Vagina (tissue), 2 donors: Measurements from ENCODE around the gene MCRS1. TPM values are rescaled to one million over a fixed set of nuclear protein-coding genes. Genes with fewer than 3 reads are reported as not detected.
"Not testable (repeated sequence)": the region's sequence is repeated elsewhere in the genome, so short reads cannot be mapped to it uniquely, and the experiment has no call there.

Experiments
- DNase-seq, 2 donors: peaks; one replicate each; pipeline ENCODE4 v3.0.0-alpha.2; 2017; ENCODE audit errors: extremely low spot score in 2 of 2
- H3K27ac ChIP-seq: fragments of 200-600 bp; sonication (generic); one replicate; pipeline ENCODE4 v1.5.1; 2019
- H3K27me3 ChIP-seq: fragments of 200-600 bp; sonication (generic); one replicate; pipeline ENCODE4 v1.5.1; 2019
- H3K36me3 ChIP-seq, 2 donors: fragments of 200-600 bp; sonication (generic); one replicate each; pipeline ENCODE4 v1.5.1; 2017 to 2019
- H3K4me1 ChIP-seq: fragments of 200-600 bp; sonication (generic); one replicate; pipeline ENCODE4 v1.5.1; 2019
- H3K4me3 ChIP-seq, 2 donors: fragments of 200-600 bp; sonication (generic); 1 replicate in 1 of 2; 2 replicates in 1 of 2; pipeline ENCODE4 v1.5.1; 2016 to 2019
- H3K9me3 ChIP-seq: fragments of 200-600 bp; sonication (generic); one replicate; pipeline ENCODE4 v1.5.1; 2019
- POLR2A ChIP-seq, 2 donors: fragments of 450-650 bp; IDR thresholded peaks; one replicate each; pipeline ENCODE4 v1.6.1; 2017; ENCODE audit warnings: antibody characterized with exemption in 2 of 2, mild to moderate bottlenecking in 2 of 2, moderate library complexity in 2 of 2
- POLR2AphosphoS5 ChIP-seq, 2 donors: sonication (generic); formaldehyde crosslinking; IDR thresholded peaks; one replicate each; pipeline ENCODE4 v1.9.0; 2017; ENCODE audit warnings: antibody characterized with exemption in 2 of 2, mild to moderate bottlenecking in 2 of 2, low read depth in 1 of 2; ENCODE audit not compliant: insufficient read depth in 1 of 2
- intact Hi-C: fragments of 100-400 bp; cut with DNase I; formaldehyde crosslinking; loops from one replicate; pipeline ENCODE4 v1.15.1; 2023
- total RNA-seq: library from RNA; depleted of rRNA; stranded (reverse); fragments of >200 nt; gene quantifications from one replicate; pipeline ENCODE4 v1.2.3, GENCODE V29; 2016
- TF ChIP-seq, protein P1 (sequence below), 3 experiments: fragments of 450-650 bp in 2 of 3; fragments of 200-600 bp in 1 of 3; sonication (generic) in 1 of 3; IDR thresholded peaks; one replicate each; pipeline ENCODE4 v1.5.1; 2017 to 2019; ENCODE audit warnings: antibody characterized with exemption in 3 of 3, mild to moderate bottlenecking in 2 of 3, moderate library complexity in 2 of 3

MCRS1 gene, protein sequence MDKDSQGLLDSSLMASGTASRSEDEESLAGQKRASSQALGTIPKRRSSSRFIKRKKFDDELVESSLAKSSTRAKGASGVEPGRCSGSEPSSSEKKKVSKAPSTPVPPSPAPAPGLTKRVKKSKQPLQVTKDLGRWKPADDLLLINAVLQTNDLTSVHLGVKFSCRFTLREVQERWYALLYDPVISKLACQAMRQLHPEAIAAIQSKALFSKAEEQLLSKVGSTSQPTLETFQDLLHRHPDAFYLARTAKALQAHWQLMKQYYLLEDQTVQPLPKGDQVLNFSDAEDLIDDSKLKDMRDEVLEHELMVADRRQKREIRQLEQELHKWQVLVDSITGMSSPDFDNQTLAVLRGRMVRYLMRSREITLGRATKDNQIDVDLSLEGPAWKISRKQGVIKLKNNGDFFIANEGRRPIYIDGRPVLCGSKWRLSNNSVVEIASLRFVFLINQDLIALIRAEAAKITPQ
- total RNA-seq, result 40.8 TPM

DNA sequence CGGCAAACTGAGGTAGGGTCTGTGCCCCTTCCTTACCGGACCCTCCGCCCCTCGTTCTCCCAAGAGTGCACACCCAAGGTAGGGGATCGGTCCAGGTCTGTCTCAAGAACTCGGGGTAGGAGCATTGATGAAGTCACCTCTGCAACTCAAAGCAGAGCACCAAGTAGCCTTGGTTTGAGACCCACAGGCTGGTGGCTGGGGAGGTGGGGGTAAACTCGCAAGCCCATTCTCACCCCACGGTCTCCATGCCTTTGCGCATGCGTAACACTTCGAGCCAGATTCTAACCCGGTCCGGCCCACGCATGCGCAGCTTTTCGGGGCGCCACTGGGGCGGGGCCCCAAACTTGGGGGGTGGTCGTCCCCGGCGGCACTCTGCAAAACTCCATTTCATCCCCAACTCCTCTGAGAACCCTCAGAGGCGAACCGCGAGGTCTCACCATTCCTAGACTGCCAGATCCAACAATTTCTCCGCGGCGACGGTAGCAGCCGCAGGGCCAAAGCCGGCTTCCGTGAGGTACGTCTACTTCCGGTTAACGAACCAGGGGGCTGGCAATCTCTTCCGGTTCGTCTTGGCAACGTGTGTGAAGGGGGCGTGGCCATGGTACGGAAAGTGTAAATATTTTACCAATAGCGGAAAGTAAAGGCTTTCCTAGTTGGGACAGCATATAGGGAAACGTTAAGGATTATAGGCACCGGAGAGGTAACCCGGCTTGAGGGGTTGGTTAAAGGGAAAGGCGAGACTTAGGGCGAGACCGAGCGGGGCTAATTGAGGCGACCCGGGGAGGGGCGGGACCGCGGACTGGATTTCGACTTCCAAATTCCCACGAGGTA is at the start of gene MCRS1:
MCRS1 (minus strand) TSS at position 532 of the 831 bp plus-strand sequence. CDS start 1,411 bp downstream, outside the sequence.
- DNase-seq, result no peak
- Histone ChIP-seq H3K27ac (peak within 1 kb of the TSS; percentile 90), H3K9me3 (no peaks in the 10 kb centered on the region), H3K36me3 (peaks cover 0 to 29% of the 10 kb centered on the region in 2 donors), H3K27me3 (no peaks in the 10 kb centered on the region), H3K4me3 (peak within 1 kb of the TSS; percentile 72 to 91), H3K4me1 (peaks cover 40% of the 10 kb centered on the region)
- intact Hi-C loops, result loop anchor here (5.0 kb wide), 1 partner anchor 54 kb away; the partner anchor contains the start of gene PRPF40B
- TF ChIP-seq POLR2A (IDR thresholded peaks at IDR 0.05) (peak in 1 of 2 donors; percentile 39), POLR2AphosphoS5 (IDR thresholded peaks at IDR 0.05; ENCODE audit: insufficient read depth in 1 of 2, low read depth in 1 of 2) (peak; percentile 90 to 98)
- TF ChIP-seq, protein P1, sequence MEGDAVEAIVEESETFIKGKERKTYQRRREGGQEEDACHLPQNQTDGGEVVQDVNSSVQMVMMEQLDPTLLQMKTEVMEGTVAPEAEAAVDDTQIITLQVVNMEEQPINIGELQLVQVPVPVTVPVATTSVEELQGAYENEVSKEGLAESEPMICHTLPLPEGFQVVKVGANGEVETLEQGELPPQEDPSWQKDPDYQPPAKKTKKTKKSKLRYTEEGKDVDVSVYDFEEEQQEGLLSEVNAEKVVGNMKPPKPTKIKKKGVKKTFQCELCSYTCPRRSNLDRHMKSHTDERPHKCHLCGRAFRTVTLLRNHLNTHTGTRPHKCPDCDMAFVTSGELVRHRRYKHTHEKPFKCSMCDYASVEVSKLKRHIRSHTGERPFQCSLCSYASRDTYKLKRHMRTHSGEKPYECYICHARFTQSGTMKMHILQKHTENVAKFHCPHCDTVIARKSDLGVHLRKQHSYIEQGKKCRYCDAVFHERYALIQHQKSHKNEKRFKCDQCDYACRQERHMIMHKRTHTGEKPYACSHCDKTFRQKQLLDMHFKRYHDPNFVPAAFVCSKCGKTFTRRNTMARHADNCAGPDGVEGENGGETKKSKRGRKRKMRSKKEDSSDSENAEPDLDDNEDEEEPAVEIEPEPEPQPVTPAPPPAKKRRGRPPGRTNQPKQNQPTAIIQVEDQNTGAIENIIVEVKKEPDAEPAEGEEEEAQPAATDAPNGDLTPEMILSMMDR (IDR thresholded peaks at IDR 0.05), result peak in 1 of 3 experiments; percentile 37

GRCh38 chr12:49616533-49617219 is 48.7 kb upstream of the MCRS1 start:
- Histone ChIP-seq H3K27me3 (no peaks in the 10 kb centered on the region), H3K27ac (no peak overlapping the region), H3K4me1 (peaks cover 7% of the 10 kb centered on the region), H3K9me3 (no peaks in the 10 kb centered on the region), H3K4me3 (no peak overlapping the region), H3K36me3 (no peaks in the 10 kb centered on the region)
- no peak for DNase-seq
- TF ChIP-seq, protein P1 (IDR thresholded peaks at IDR 0.05), result no peak
- TF ChIP-seq POLR2A (IDR thresholded peaks at IDR 0.05) (no peak), POLR2AphosphoS5 (IDR thresholded peaks at IDR 0.05; ENCODE audit: insufficient read depth in 1 of 2, low read depth in 1 of 2) (no peak)
- intact Hi-C loops, result no loop called here

GRCh38 chr12:49615725-49616124 is 47.8 kb upstream of the MCRS1 start:
- Histone ChIP-seq H3K27me3 (no peaks in the 10 kb centered on the region), H3K4me1 (no peaks in the 10 kb centered on the region), H3K4me3 (no peak overlapping the region), H3K27ac (no peak overlapping the region), H3K9me3 (no peaks in the 10 kb centered on the region), H3K36me3 (no peaks in the 10 kb centered on the region)
- TF ChIP-seq POLR2A (IDR thresholded peaks at IDR 0.05) (no peak), POLR2AphosphoS5 (IDR thresholded peaks at IDR 0.05; ENCODE audit: insufficient read depth in 1 of 2, low read depth in 1 of 2) (no peak)
- TF ChIP-seq, protein P1 (IDR thresholded peaks at IDR 0.05), result no peak
- no peak for DNase-seq
- intact Hi-C loops, result no loop called here

GRCh38 chr12:49612210-49612609 is 44.3 kb upstream of the MCRS1 start:
- H3K36me3 ChIP-seq, result no peaks in the 10 kb centered on the region
- TF ChIP-seq POLR2AphosphoS5 (IDR thresholded peaks at IDR 0.05; ENCODE audit: insufficient read depth in 1 of 2, low read depth in 1 of 2), result no peak
- TF ChIP-seq POLR2A (IDR thresholded peaks at IDR 0.05), result no peak
- TF ChIP-seq, protein P1 (IDR thresholded peaks at IDR 0.05), result no peak
- no peak overlapping the region for H3K4me3 ChIP-seq
- H3K27ac ChIP-seq, result no peak overlapping the region
- intact Hi-C loops, result no loop called here
- no peaks in the 10 kb centered on the region for H3K4me1 ChIP-seq
- no peak for DNase-seq
- H3K27me3 ChIP-seq, result no peaks in the 10 kb centered on the region
- no peaks in the 10 kb centered on the region for H3K9me3 ChIP-seq

DNA sequence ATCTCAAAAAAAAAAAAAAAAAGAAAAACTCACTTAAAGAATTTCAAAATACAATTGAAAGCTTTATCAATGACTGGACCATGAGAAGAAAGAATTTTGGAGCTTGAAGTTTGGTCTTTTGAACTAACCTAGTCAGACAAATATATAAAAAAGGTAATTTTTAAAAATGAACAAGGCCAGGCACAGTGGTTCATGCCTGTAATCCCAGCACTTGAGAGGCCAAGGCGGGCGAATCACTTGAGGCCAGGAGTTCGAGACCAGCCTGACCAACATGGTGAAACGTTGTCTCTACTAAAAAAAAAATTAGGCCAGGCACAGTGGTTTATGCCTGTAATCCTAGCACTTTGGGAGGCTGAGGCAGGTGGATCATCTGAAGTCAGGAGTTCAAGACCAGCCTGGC is 42.8 kb upstream of the MCRS1 start:
- H3K27me3 ChIP-seq, H3K27ac ChIP-seq, H3K36me3 ChIP-seq, H3K4me1 ChIP-seq, DNase-seq, intact Hi-C loops, H3K4me3 ChIP-seq, H3K9me3 ChIP-seq: not testable (repeated sequence)
